Measurements from ENCODE around the gene NRTN.

The NRTN gene

GRCh38 chr19:5800361-5801270 lies 4.3 kb upstream of the NRTN start:
- DNase-seq (ENCODE audit: insufficient read length, low spot score) (no peak), FAIRE-seq (no peak)
- no peak for TF ChIP-seq CTCF (IDR thresholded peaks at IDR 0.05; ENCODE audit: insufficient read depth, missing control alignments)

GRCh38 chr19:5801796-5802619 lies 2.9 kb upstream of the NRTN start:
- no peak for TF ChIP-seq CTCF (IDR thresholded peaks at IDR 0.05; ENCODE audit: insufficient read depth, missing control alignments)
- no peak for FAIRE-seq
- DNase-seq (ENCODE audit: insufficient read length, low spot score): peak; percentile 58

GRCh38 chr19:5803441-5803751 lies 1.5 kb upstream of the NRTN start:
- no peak for TF ChIP-seq CTCF (IDR thresholded peaks at IDR 0.05; ENCODE audit: insufficient read depth, missing control alignments)
- no peak for DNase-seq (ENCODE audit: insufficient read length, low spot score)
- no peak for FAIRE-seq

GRCh38 chr19:5803752-5804515 lies 933 bp upstream of the NRTN start:
- FAIRE-seq (no peak), DNase-seq (ENCODE audit: insufficient read length, low spot score) (peak; percentile 87)
- TF ChIP-seq CTCF (IDR thresholded peaks at IDR 0.05; ENCODE audit: insufficient read depth, missing control alignments): peak; percentile 96

- TF ChIP-seq CTCF (IDR thresholded peaks at IDR 0.05; ENCODE audit: insufficient read depth, missing control alignments): peak; percentile 70
- FAIRE-seq (no peak), DNase-seq (ENCODE audit: insufficient read length, low spot score) (peak; percentile 94)
Measured at GRCh38 chr19:5805462-5806132, 730 bp downstream of the NRTN start.

- DNase-seq (ENCODE audit: insufficient read length, low spot score) (no peak), FAIRE-seq (no peak)
Measured at GRCh38 chr19:5806133-5806489, 1.2 kb downstream of the NRTN start.

More at GRCh38 chr19:5806133-5806489, 1.2 kb downstream of the NRTN start:
- TF ChIP-seq CTCF (IDR thresholded peaks at IDR 0.05; ENCODE audit: insufficient read depth, missing control alignments): no peak
